A549 (cell line): ENCODE data around the gene NELFA. TPM values are rescaled to one million over a fixed set of nuclear protein-coding genes. Genes with fewer than 3 reads are reported as not detected.
A peak's percentile ranks its signal among the peaks of the same experiment; 100 is the strongest.

Experiments
- ATAC-seq, 2 experiments: fragments of 200-7000 bp in 1 of 2; fragments of >200 bp in 1 of 2; cut with Nextera tagmentation in 1 of 2; cut with Tn5 transposase in 1 of 2; 3 replicates each; pipeline versions ENCODE4 v1.8.0 to v1.9.1; 2018 to 2020; ENCODE audit warnings: mild to moderate bottlenecking in 1 of 2, moderate library complexity in 1 of 2
- CTCF ChIA-PET: fragments of 300-600 bp; sonication (Branson Sonifier 250); formaldehyde crosslinking; extraction: SDS; loops from one replicate; lab custom pipeline; 2021; ENCODE audit warnings: antibody characterized with exemption, inconsistent platforms; lab: Yijun Ruan, JAX
- POLR2A ChIA-PET: fragments of 350-600 bp; formaldehyde crosslinking; extraction: SDS; loops from one replicate; lab custom pipeline; 2021; ENCODE audit warnings: antibody characterized with exemption, inconsistent platforms; lab: Yijun Ruan, JAX
- DNase-seq, 2 experiments: peaks; one replicate each; pipeline versions ENCODE4 v3.0.0 to v3.0.0-alpha.2; 2011 to 2016; ENCODE audit warnings: low read depth in 1 of 2, low spot score in 1 of 2
- FAIRE-seq: peaks from 2 replicates; lab custom pipeline; 2011; peaks lifted over from hg19 to GRCh38; lab: Jason Lieb, UNC
- H3K27ac ChIP-seq, 2 experiments: fragments of >200 bp; sonication (Bioruptor Twin); formaldehyde crosslinking; 3 replicates each; pipeline ENCODE4 v1.5.1; 2016 to 2017
- H3K4me1 ChIP-seq: fragments of >200 bp; sonication (Bioruptor Twin); formaldehyde crosslinking; 3 replicates; pipeline ENCODE4 v1.6.1; 2016
- H3K4me2 ChIP-seq: fragments of >200 bp; sonication (Bioruptor Twin); formaldehyde crosslinking; 3 replicates; pipeline ENCODE4 v1.6.1; 2016
- H3K4me3 ChIP-seq: fragments of >200 bp; sonication (Bioruptor Twin); formaldehyde crosslinking; 3 replicates; pipeline ENCODE4 v1.5.1; 2016
- H3K9me3 ChIP-seq: fragments of >200 bp; sonication (Bioruptor Twin); formaldehyde crosslinking; 3 replicates; pipeline ENCODE4 v1.6.1; 2016
- BCL3 ChIP-seq: fragments of >200 bp; sonication (Bioruptor Twin); formaldehyde crosslinking; IDR thresholded peaks from 3 replicates; pipeline ENCODE4 v1.6.1; 2016
- CHD2 ChIP-seq: fragments of 150-350 bp; IDR thresholded peaks from 2 replicates; pipeline ENCODE4 v1.6.1; 2014; ENCODE audit warnings: low read length; ENCODE audit not compliant: partially characterized antibody
- CTCF ChIP-seq: fragments of >200 bp; sonication (Bioruptor Twin); formaldehyde crosslinking; IDR thresholded peaks from 3 replicates; pipeline ENCODE4 v1.5.1; 2016
- FOSB ChIP-seq: fragments of 250-450 bp; sonication (Bioruptor Pico); IDR thresholded peaks from 2 replicates; pipeline ENCODE4 v1.5.0; 2020; ENCODE audit warnings: mild to moderate bottlenecking, moderate library complexity
- FOSL2 ChIP-seq, 2 experiments: fragments of 450-650 bp in 1 of 2; fragments of >200 bp in 1 of 2; sonication (Bioruptor Twin) in 1 of 2; formaldehyde crosslinking; IDR thresholded peaks; 2 replicates each; pipeline versions ENCODE4 v1.5.0 to v1.6.1; 2016 to 2020; ENCODE audit warnings: mild to moderate bottlenecking in 1 of 2, moderate library complexity in 1 of 2
- HDAC2 ChIP-seq: fragments of 200-600 bp; sonication (generic); IDR thresholded peaks from 2 replicates; pipeline ENCODE4 v1.6.1; 2016
- HMGXB4 ChIP-seq: fragments of 250-450 bp; sonication (Bioruptor Pico); IDR thresholded peaks from 2 replicates; pipeline ENCODE4 v1.5.0; 2021; ENCODE audit warnings: mild to moderate bottlenecking, moderate library complexity, borderline replicate concordance
- HOXB13 ChIP-seq: fragments of 250-450 bp; sonication (Bioruptor Pico); IDR thresholded peaks from 2 replicates; pipeline ENCODE4 v1.5.0; 2020; ENCODE audit warnings: low read depth, mild to moderate bottlenecking, moderate library complexity
- HOXB5 ChIP-seq: fragments of 250-450 bp; sonication (Bioruptor Pico); IDR thresholded peaks from 2 replicates; pipeline ENCODE4 v1.5.0; 2020; ENCODE audit warnings: mild to moderate bottlenecking, moderate library complexity
- JUN ChIP-seq, 2 experiments: fragments of >200 bp; sonication (Bioruptor Twin); formaldehyde crosslinking; IDR thresholded peaks; 2 replicates in 1 of 2; 3 replicates in 1 of 2; pipeline ENCODE4 v1.6.1; 2016 to 2017
- KDM1A ChIP-seq: fragments of 200-600 bp; sonication (generic); IDR thresholded peaks from 2 replicates; pipeline ENCODE4 v1.6.1; 2016; ENCODE audit warnings: low read depth, mild to moderate bottlenecking
- KDM5A ChIP-seq: fragments of 200-600 bp; sonication (generic); IDR thresholded peaks from 2 replicates; pipeline ENCODE4 v1.6.1; 2016; ENCODE audit warnings: antibody characterized with exemption, mild to moderate bottlenecking
- MAX ChIP-seq: IDR thresholded peaks from 2 replicates; pipeline ENCODE4 v1.6.1; 2012
- MYC ChIP-seq: IDR thresholded peaks from 2 replicates; pipeline ENCODE4 v1.6.1; 2012; ENCODE audit warnings: mild to moderate bottlenecking, inconsistent platforms, low read length, improper control_type of control experiment, borderline replicate concordance
- NPAS2 ChIP-seq: fragments of 250-450 bp; sonication (Bioruptor Pico); IDR thresholded peaks from 2 replicates; pipeline ENCODE4 v1.8.0; 2022; ENCODE audit warnings: mild to moderate bottlenecking, moderate library complexity, borderline replicate concordance
- PHF8 ChIP-seq: fragments of 200-600 bp; sonication (generic); IDR thresholded peaks from 2 replicates; pipeline ENCODE4 v1.6.1; 2016; ENCODE audit warnings: low read depth, mild to moderate bottlenecking, antibody characterized with exemption, moderate library complexity, borderline replicate concordance
- POLR2A ChIP-seq: IDR thresholded peaks from 2 replicates; pipeline ENCODE4 v1.6.1; 2012; ENCODE audit warnings: mild to moderate bottlenecking, low read length
- RAD21 ChIP-seq, 2 experiments: fragments of >200 bp in 1 of 2; sonication (Bioruptor Twin) in 1 of 2; formaldehyde crosslinking in 1 of 2; IDR thresholded peaks in 1 of 2; conservative IDR thresholded peaks in 1 of 2; 2 replicates in 1 of 2; 3 replicates in 1 of 2; pipeline ENCODE4 v1.6.1; 2012 to 2018; ENCODE audit warnings: inconsistent platforms in 1 of 2
- RARB ChIP-seq: fragments of 250-450 bp; sonication (Bioruptor Pico); IDR thresholded peaks from 2 replicates; pipeline ENCODE4 v1.8.0; 2021; ENCODE audit warnings: mild to moderate bottlenecking, moderate library complexity
- REST ChIP-seq: fragments of 200-600 bp; sonication (generic); IDR thresholded peaks from 2 replicates; pipeline ENCODE4 v1.6.1; 2016; ENCODE audit warnings: antibody characterized with exemption, mild to moderate bottlenecking, moderate library complexity
- RFX5 ChIP-seq: fragments of 450-650 bp; IDR thresholded peaks from 2 replicates; pipeline ENCODE4 v1.7.1; 2014; ENCODE audit warnings: antibody characterized with exemption, mild to moderate bottlenecking, moderate library complexity
- RNF2 ChIP-seq: fragments of 200-600 bp; sonication (generic); IDR thresholded peaks from 2 replicates; pipeline ENCODE4 v1.6.1; 2016; ENCODE audit warnings: low read depth, mild to moderate bottlenecking, antibody characterized with exemption, moderate library complexity, borderline replicate concordance
- ZNF302 ChIP-seq: fragments of 250-450 bp; sonication (Bioruptor Pico); IDR thresholded peaks from 2 replicates; pipeline ENCODE4 v1.9.0; 2021; ENCODE audit warnings: inconsistent platforms, mild to moderate bottlenecking, moderate library complexity
- ZSCAN20 ChIP-seq: fragments of 250-450 bp; sonication (Bioruptor Pico); IDR thresholded peaks from 2 replicates; pipeline ENCODE4 v1.8.0; 2022; ENCODE audit warnings: mild to moderate bottlenecking, moderate library complexity
- WGBS: methylation state at CpG from one replicate; pipeline ENCODE4 v1.1.6; 2017; ENCODE audit errors: missing lambda C conversion rate; 5-methylcytosine and 5-hydroxymethylcytosine counted together
- polyA minus RNA-seq: library from RNA; depleted of rRNA, polyadenylated mRNA; stranded (reverse); fragments of >200 nt; gene quantifications from 2 replicates; pipeline ENCODE4 v1.2.3, GENCODE V29; 2011; rRNA and poly(A)+ RNA removed
- polyA plus RNA-seq, 4 experiments: library from polyadenylated mRNA; depleted of rRNA in 3 of 4; stranded (reverse); fragments of >200 nt; fragmentation: RNase III in 1 of 4; extraction: RNeasy Plus Mini Kit Qiagen cat#74134 plus additional on column Dnase treatment in 1 of 4; gene quantifications; 2 replicates in 3 of 4; 3 replicates in 1 of 4; pipeline ENCODE4 v1.2.3, GENCODE V29; 2011 to 2017

The NELFA gene
- polyA plus RNA-seq (2011; rRNA removed) (9.3 and 11.1 TPM in 2 replicates), polyA plus RNA-seq (2017; fragmentation: RNase III; extraction: RNeasy Plus Mini Kit Qiagen cat#74134 plus additional on column Dnase treatment) (17.0 to 18.3 TPM (median 17.1 TPM) in 3 replicates), polyA minus RNA-seq (5.4 and 5.9 TPM in 2 replicates)
- polyA plus RNA-seq (2012; cell fraction: cytosol; rRNA removed): 27.2 and 28.3 TPM in 2 replicates
- polyA plus RNA-seq (2012; cell fraction: nucleus; rRNA removed): 46.0 and 66.5 TPM in 2 replicates

- TF ChIP-seq PHF8 (peak; percentile 48), POLR2A (peak; percentile 82), JUN (IDR thresholded peaks at IDR 0.05) (peak; percentile 78 to 84), FOSL2 (IDR thresholded peaks at IDR 0.05) (no peak), FOSL2 (CRISPR knock-in tag; IDR thresholded peaks at IDR 0.05) (peak; percentile 59), MAX (peak; percentile 84), RNF2 (no peak), NPAS2 (CRISPR knock-in tag) (no peak), KDM1A (no peak), BCL3 (peak; percentile 29; the same call in 1 of the 3 replicates), RARB (CRISPR knock-in tag) (no peak), KDM5A (peak; percentile 12; the same call in 1 of the 2 replicates), FOSB (CRISPR knock-in tag) (no peak), MYC (0 out of 2 replicates have a peak, but pooled peaks have one; percentile 13), ZSCAN20 (CRISPR knock-in tag) (no peak), ZNF302 (CRISPR knock-in tag) (no peak), HMGXB4 (no peak), HOXB5 (CRISPR knock-in tag) (no peak), RFX5 (0 out of 2 replicates have a peak, but pooled peaks have one; percentile 46), RAD21 (conservative IDR thresholded peaks at IDR 0.05 in 1 of 2, IDR thresholded peaks at IDR 0.05 in 1 of 2) (0 out of 5 replicates have a peak, but pooled peaks of 1 of the 2 experiments have one; percentile 2), HOXB13 (CRISPR knock-in tag) (0 out of 2 replicates have a peak, but pooled peaks have one; percentile 67), CHD2 (no peak), REST (no peak), HDAC2 (no peak), CTCF (no peak; the same call in 2 of the 3 replicates)
- peak; percentile 91 for ATAC-seq
- H3K4me2 ChIP-seq: peak within 1 kb of the TSS; percentile 91
- H3K9me3 ChIP-seq: no peaks in the 10 kb centered on the region
- 2% methylated on average over 11 of the region's 95 CpGs for WGBS
- H3K4me1 ChIP-seq: 0 out of 3 replicates have a peak, but pooled peaks cover 7% of the 10 kb centered on the region
- peak within 1 kb of the TSS; percentile 88 for H3K4me3 ChIP-seq
- H3K27ac ChIP-seq: peak within 1 kb of the TSS; percentile 97 to 99
- POLR2A ChIA-PET: interaction anchor here (1.5 to 1.6 kb wide), 3 partner anchors 8 to 49 kb away, joined by 3 to 5 read pairs (median 4); no protein-coding TSS in a partner anchor
- CTCF ChIA-PET: interaction anchor here (0.7 to 0.9 kb wide), 3 partner anchors 12 to 26 kb away, joined by 3 read pairs; no protein-coding TSS in a partner anchor
- DNase-seq: peak; percentile 82 to 95
- FAIRE-seq: no peak
Observed at GRCh38 chr4:2008921-2009650, at the start of gene NELFA. Gene NELFA (minus strand): TSS chr4:2008974. CDS start chr4:2008959, 15 bp downstream.
